GM20431 (cell line): ENCODE data around the gene NSUN3.
"Not testable (repeated sequence)": the region's sequence is repeated elsewhere in the genome, so short reads cannot be mapped to it uniquely, and the experiment has no call there.

ENCODE experiments used
- in situ Hi-C: fragments of 300-500 bp; cut with MseI, MboI; formaldehyde crosslinking; loops from one replicate; pipeline ENCODE4 v1.15.0; 2020; ENCODE audit warnings: low sequenced_read_pairs; ENCODE audit not compliant: unreplicated experiment

The NSUN3 gene

GRCh38 chr3:94066506-94067500, 3.9 kb downstream of the NSUN3 start:
- in situ Hi-C loops, result no loop called here

- in situ Hi-C loops, result no loop called here
These were observed 6.4 kb downstream of the NSUN3 start for GRCh38 chr3:94069194-94069813.

GRCh38 chr3:94070341-94070911, 7.6 kb downstream of the NSUN3 start:
- in situ Hi-C loops, result no loop called here

- in situ Hi-C loops, result no loop called here
These were observed 8.9 kb downstream of the NSUN3 start for GRCh38 chr3:94071713-94072284.

DNA sequence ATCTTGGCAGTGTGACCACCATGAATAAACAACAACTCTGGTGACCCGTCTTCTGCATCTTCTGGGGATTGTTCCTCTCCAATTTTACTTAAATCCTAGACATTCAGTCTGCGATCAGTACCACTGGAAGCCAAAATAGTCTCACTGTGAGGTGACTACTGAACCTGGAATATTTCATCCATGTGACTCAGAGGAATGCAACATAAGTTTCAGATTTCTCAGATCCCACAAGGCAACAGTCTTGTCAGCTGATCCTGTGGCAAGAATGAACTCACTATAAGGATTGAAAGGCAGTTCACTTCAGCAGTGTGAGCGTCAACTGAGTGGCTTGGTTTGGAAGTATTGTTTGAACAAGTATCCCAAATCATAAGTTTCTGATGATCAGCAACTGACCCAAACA, 13.2 kb downstream of the NSUN3 start:
- in situ Hi-C loops, result no loop called here

GRCh38 chr3:94080552-94080951, 17.7 kb downstream of the NSUN3 start:
- in situ Hi-C loops, result not testable (repeated sequence)

GRCh38 chr3:94081884-94082283, 19.0 kb downstream of the NSUN3 start:
- in situ Hi-C loops, result no loop called here

- in situ Hi-C loops, result no loop called here
These were observed 19.6 kb downstream of the NSUN3 start for GRCh38 chr3:94082391-94082937.

GRCh38 chr3:94083261-94083660, 20.4 kb downstream of the NSUN3 start:
- in situ Hi-C loops, result no loop called here

- in situ Hi-C loops, result no loop called here
These were observed 26.3 kb downstream of the NSUN3 start for GRCh38 chr3:94089126-94089525.

DNA sequence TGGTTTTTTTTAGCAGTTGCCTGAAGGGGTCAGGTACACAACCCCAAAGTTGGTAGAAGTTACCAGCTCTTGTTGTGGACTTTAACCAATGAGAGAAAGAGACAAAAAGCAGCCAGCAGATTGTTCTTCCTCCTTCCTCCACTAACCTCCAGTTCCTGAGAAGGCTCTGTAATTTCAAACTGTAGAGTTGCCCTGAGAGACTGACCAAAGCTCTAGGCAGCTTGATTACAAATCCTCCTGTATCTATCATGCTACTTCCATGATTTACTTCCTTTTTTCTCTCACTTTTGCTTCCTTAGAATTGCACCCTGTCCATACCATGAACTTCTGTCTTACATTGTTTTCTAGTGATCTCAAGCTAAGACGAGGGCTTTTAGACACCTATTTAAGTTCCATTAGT, 29.2 kb downstream of the NSUN3 start:
- in situ Hi-C loops, result no loop called here

- in situ Hi-C loops, result no loop called here
These were observed 30.3 kb downstream of the NSUN3 start for GRCh38 chr3:94093151-94093550.

GRCh38 chr3:94095111-94095510, 32.2 kb downstream of the NSUN3 start:
- in situ Hi-C loops, result no loop called here

GRCh38 chr3:94098452-94098851, 35.6 kb downstream of the NSUN3 start:
- in situ Hi-C loops, result no loop called here

DNA sequence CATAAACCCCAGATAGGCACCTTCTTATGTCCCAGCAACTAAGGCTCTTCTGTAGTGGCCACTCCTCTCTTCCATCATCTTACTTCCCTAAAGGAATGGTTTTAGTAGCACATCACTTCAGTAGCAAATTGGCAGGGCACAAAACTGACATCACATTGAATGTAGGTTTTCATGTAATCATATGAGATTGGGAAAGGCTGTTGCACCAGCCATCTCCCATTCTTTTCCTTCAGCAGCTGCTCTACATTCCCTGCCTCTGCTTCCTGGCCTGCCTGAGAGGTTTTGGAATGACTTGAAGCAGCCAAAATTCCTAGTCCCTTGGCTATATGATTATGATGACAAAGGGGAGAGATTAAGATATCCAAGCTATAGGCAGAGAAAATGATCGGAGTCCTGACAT, 36.5 kb downstream of the NSUN3 start:
- in situ Hi-C loops, result no loop called here

DNA sequence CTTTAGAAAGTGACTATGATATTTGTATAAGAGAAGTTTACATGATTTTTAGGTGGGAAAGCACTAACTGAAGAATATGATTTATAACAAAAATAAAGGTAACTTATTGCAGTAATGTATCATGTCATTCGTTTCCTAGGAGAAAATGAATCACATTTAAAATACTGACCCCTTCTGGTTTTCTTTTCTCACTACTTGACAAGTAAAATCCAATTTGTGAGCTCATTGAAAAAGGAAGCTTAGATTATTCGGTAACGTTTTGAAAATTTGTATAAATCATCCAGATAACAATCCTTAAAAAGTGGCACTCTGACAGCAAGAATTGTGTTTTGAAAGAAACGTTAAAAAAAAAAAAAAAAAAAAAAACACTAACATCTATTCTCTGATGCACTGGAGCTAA, 39.0 kb downstream of the NSUN3 start:
- in situ Hi-C loops, result no loop called here

DNA sequence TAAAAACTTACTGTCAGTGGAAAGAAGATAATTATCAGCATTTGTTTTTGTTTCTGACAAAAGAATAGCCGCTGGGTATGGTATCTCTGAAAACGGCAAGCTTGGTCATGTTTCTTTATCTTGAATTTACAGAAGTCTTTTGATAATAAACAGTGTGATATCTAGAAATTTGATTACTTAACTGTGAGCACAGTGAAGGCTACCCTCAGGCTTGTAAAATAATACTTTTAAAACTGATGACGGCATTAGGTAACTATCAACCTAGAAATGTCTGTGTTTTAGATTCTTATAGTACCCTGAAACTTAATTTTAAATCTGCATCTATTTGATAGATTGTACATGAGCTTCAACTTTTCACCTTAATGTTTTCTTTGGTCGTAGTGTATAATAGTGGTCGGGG, 43.4 kb downstream of the NSUN3 start:
- in situ Hi-C loops, result no loop called here

GRCh38 chr3:94110232-94110631, 47.4 kb downstream of the NSUN3 start:
- in situ Hi-C loops, result not testable (repeated sequence)

DNA sequence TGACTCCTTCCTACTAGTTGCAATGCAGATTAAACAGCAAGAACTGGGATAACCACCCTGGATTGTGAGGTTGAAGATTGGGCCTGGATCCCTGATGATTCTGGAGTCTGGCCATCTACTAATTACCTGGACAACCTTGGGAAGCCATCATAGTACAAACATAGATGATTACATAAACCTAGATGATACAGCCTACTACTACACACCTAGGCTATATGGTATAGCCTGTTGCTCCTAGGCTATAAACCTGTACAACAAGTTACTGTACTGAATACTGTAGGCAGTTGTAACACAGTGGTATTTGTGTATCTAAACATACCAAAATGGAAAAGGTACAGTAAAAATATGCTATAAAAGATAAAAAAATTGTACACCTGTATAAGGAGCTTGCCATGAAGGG, 48.0 kb downstream of the NSUN3 start:
- in situ Hi-C loops, result no loop called here

DNA sequence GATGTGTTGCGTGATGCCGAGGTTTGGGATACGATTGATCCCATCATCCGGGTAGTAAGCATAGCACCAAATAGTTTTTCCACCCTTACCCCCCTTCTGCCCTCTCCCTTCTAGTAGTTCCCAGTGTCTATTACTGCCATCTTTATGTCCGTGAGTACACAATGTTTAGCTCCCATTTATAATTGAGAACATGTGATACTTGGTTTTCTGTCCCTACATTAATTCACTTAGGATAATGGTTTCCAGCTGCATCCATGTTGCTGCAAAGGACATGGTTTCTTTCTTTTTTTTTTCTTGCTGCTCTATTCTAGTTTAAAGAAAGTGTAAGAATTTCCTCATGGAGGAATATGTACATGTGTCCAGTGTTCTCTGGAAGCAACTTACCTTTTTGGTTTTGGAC, 51.8 kb downstream of the NSUN3 start:
- in situ Hi-C loops, result no loop called here
